ENCODE data around the gene MCCC1. TPM values are rescaled to one million over a fixed set of nuclear protein-coding genes. Genes with fewer than 3 reads are reported as not detected.
"Not testable (repeated sequence)": the region's sequence is repeated elsewhere in the genome, so short reads cannot be mapped to it uniquely, and the experiment has no call there.

MCCC1 gene
- total RNA-seq, 1 donor from 2014 or later, result 24.5 TPM

- no peak for DNase-seq (ENCODE audit: low read depth)
These were observed 48.6 kb downstream of the MCCC1 start for GRCh38 chr3:183050706-183051105.

GRCh38 chr3:183046883-183047282, 52.4 kb downstream of the MCCC1 start:
- no peak for DNase-seq (ENCODE audit: low read depth)

GRCh38 chr3:183044547-183045229, 54.6 kb downstream of the MCCC1 start:
- DNase-seq (ENCODE audit: low read depth), result peak; percentile 5

GRCh38 chr3:183038757-183039156, 60.5 kb downstream of the MCCC1 start:
- DNase-seq (ENCODE audit: low read depth), result no peak

GRCh38 chr3:183038221-183038620, 61.1 kb downstream of the MCCC1 start:
- DNase-seq (ENCODE audit: low read depth), result no peak

GRCh38 chr3:183033746-183034145, 65.5 kb downstream of the MCCC1 start:
- no peak for DNase-seq (ENCODE audit: low read depth)

- DNase-seq (ENCODE audit: low read depth), result no peak
These were observed 66.3 kb downstream of the MCCC1 start for GRCh38 chr3:183032880-183033555.

GRCh38 chr3:183031826-183032225, 67.5 kb downstream of the MCCC1 start:
- DNase-seq (ENCODE audit: low read depth), result no peak

- DNase-seq (ENCODE audit: low read depth), result no peak
These were observed 70.9 kb downstream of the MCCC1 start for GRCh38 chr3:183028416-183028815.

- no peak for DNase-seq (ENCODE audit: low read depth)
These were observed 72.0 kb downstream of the MCCC1 start for GRCh38 chr3:183027276-183027675.

GRCh38 chr3:183022936-183023516, 76.3 kb downstream of the MCCC1 start:
- DNase-seq (ENCODE audit: low read depth), result no peak

- no peak for DNase-seq (ENCODE audit: low read depth)
These were observed 80.7 kb downstream of the MCCC1 start for GRCh38 chr3:183018421-183019192.

- DNase-seq (ENCODE audit: low read depth), result no peak
These were observed 84.1 kb downstream of the MCCC1 start for GRCh38 chr3:183015185-183015584.

- no peak for DNase-seq (ENCODE audit: low read depth)
These were observed 85.4 kb downstream of the MCCC1 start for GRCh38 chr3:183013856-183014255.

GRCh38 chr3:183013074-183013473, 86.2 kb downstream of the MCCC1 start:
- DNase-seq (ENCODE audit: low read depth), result no peak

GRCh38 chr3:183008800-183009199, 90.5 kb downstream of the MCCC1 start:
- DNase-seq (ENCODE audit: low read depth), result no peak

GRCh38 chr3:183008303-183008702, 91.0 kb downstream of the MCCC1 start:
- DNase-seq (ENCODE audit: low read depth), result no peak

GRCh38 chr3:183006396-183007002, 92.8 kb downstream of the MCCC1 start:
- DNase-seq (ENCODE audit: low read depth), result no peak

GRCh38 chr3:182999767-183000166, 99.5 kb downstream of the MCCC1 start:
- peak; percentile 56 for DNase-seq (ENCODE audit: low read depth)

- DNase-seq (ENCODE audit: low read depth), result not testable (repeated sequence)
These were observed 105.7 kb downstream of the MCCC1 start for GRCh38 chr3:182993486-182994201.

GRCh38 chr3:182989566-182989965, 109.7 kb downstream of the MCCC1 start:
- no peak for DNase-seq (ENCODE audit: low read depth)
